ENCODE measurements around the gene LHFPL4.
"Not testable (repeated sequence)": the region's sequence is repeated elsewhere in the genome, so short reads cannot be mapped to it uniquely, and the experiment has no call there.

LHFPL4 gene

GRCh38 chr3:9563851-9564250 is 10.2 kb upstream of the LHFPL4 start:
- no peak for TF ChIP-seq CTCF (IDR thresholded peaks at IDR 0.05; ENCODE audit: insufficient read depth, low read depth, low read length, missing control alignments)
- DNase-seq (ENCODE audit: low read depth), result peak; percentile 83
- H3K4me3 ChIP-seq (ENCODE audit: low read length), result no peak overlapping the region

GRCh38 chr3:9560056-9560455 is 6.4 kb upstream of the LHFPL4 start:
- not testable (repeated sequence) for H3K4me3 ChIP-seq (ENCODE audit: low read length); DNase-seq (ENCODE audit: low read depth)

GRCh38 chr3:9553948-9554513 is 409 bp upstream of the LHFPL4 start:
- no peak for DNase-seq (ENCODE audit: low read depth)
- no peak overlapping the region for H3K4me3 ChIP-seq (ENCODE audit: low read length)
- TF ChIP-seq CTCF (IDR thresholded peaks at IDR 0.05; ENCODE audit: insufficient read depth, low read depth, low read length, missing control alignments), result no peak

GRCh38 chr3:9552252-9552999 is 1.2 kb downstream of the LHFPL4 start:
- no peak for TF ChIP-seq CTCF (IDR thresholded peaks at IDR 0.05; ENCODE audit: insufficient read depth, low read depth, low read length, missing control alignments)
- DNase-seq (ENCODE audit: low read depth), result peak; percentile 79
- no peak overlapping the region for H3K4me3 ChIP-seq (ENCODE audit: low read length)

- no peak overlapping the region for H3K4me3 ChIP-seq (ENCODE audit: low read length)
- no peak for TF ChIP-seq CTCF (IDR thresholded peaks at IDR 0.05; ENCODE audit: insufficient read depth, low read depth, low read length, missing control alignments)
- no peak for DNase-seq (ENCODE audit: low read depth)
These were observed 2.6 kb downstream of the LHFPL4 start for GRCh38 chr3:9550999-9551398.

GRCh38 chr3:9549600-9549999 is 4.0 kb downstream of the LHFPL4 start:
- DNase-seq (ENCODE audit: low read depth), result no peak
- no peak overlapping the region for H3K4me3 ChIP-seq (ENCODE audit: low read length)
- TF ChIP-seq CTCF (IDR thresholded peaks at IDR 0.05; ENCODE audit: insufficient read depth, low read depth, low read length, missing control alignments), result no peak

GRCh38 chr3:9548991-9549390 is 4.6 kb downstream of the LHFPL4 start:
- DNase-seq (ENCODE audit: low read depth), result no peak
- TF ChIP-seq CTCF (IDR thresholded peaks at IDR 0.05; ENCODE audit: insufficient read depth, low read depth, low read length, missing control alignments), result no peak
- H3K4me3 ChIP-seq (ENCODE audit: low read length), result no peak overlapping the region
